GM12891 (cell line): ENCODE measurements around the gene OR10G7.

Experiments used
- POLR2AphosphoS5 ChIP-seq: IDR thresholded peaks from 2 replicates; pipeline ENCODE4 v1.6.1; 2011; ENCODE audit warnings: low read depth, low read length, control low read depth
- TAF1 ChIP-seq: IDR thresholded peaks from 2 replicates; pipeline ENCODE4 v1.6.1; 2011; ENCODE audit warnings: low read depth, low read length, control low read depth

DNA sequence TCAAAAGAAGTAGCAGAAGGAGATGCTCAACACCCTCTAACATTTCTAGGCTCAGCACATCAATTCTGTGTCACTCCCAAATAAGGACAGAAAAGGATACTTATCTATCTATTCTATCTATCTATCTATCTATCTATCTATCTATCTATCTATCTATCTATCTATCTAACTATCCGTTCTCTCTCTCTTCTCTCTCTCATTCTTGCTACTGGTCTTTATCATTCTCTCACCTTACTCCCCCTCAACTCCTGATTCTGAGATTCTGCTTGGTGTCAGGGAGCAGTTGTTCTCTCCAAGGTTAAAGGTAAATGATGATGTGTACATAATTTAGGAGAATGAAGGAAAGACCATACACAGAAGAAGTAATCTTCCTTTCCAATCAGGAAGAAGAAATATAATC is 46.0 kb downstream of the OR10G7 start, which contains the start of gene OR10G6:
- no peak for TF ChIP-seq POLR2AphosphoS5
- no peak for TF ChIP-seq TAF1
